ENCODE measurements around the gene MCC.

GRCh38 chr5:113380807-113381326 is 107.4 kb downstream of the MCC start:
- TF ChIP-seq POLR2A (IDR thresholded peaks at IDR 0.05) (no peak), CTCF (IDR thresholded peaks at IDR 0.05) (no peak), POLR2AphosphoS5 (IDR thresholded peaks at IDR 0.05; ENCODE audit: insufficient read depth in 1 of 2, low read depth in 1 of 2) (no peak)
